Activated CD4-positive, alpha-beta memory T cell treated with anti-CD3 and anti-CD28 coated beads for 36 hours (primary cell): ENCODE measurements around the gene MYD88. TPM values are rescaled to one million over a fixed set of nuclear protein-coding genes. Genes with fewer than 3 reads are reported as not detected.

Experiments used
- CTCF ChIA-PET: fragments of 350-600 bp; sonication (Branson Sonifier 250); formaldehyde crosslinking; loops from one replicate; lab custom pipeline; 2021; ENCODE audit warnings: antibody characterized with exemption, inconsistent platforms; lab: Charles Lee
- POLR2A ChIA-PET: fragments of 350-600 bp; sonication (Branson Sonifier 250); formaldehyde crosslinking; loops from one replicate; lab custom pipeline; 2021; ENCODE audit warnings: antibody characterized with exemption; lab: Charles Lee
- DNase-seq: peaks from one replicate; pipeline ENCODE4 v3.0.0-alpha.2; 2020
- H3K27ac Mint-ChIP-seq: one replicate; pipeline ENCODE4 v1.8.0; 2021; ENCODE audit warnings: mixed read lengths
- H3K27me3 Mint-ChIP-seq: one replicate; pipeline ENCODE4 v1.8.0; 2021; ENCODE audit warnings: mixed read lengths
- H3K36me3 Mint-ChIP-seq: one replicate; pipeline ENCODE4 v1.8.0; 2021; ENCODE audit warnings: mixed read lengths
- H3K4me1 Mint-ChIP-seq: one replicate; pipeline ENCODE4 v1.8.0; 2021; ENCODE audit warnings: low read depth, mixed read lengths
- H3K4me3 Mint-ChIP-seq: one replicate; pipeline ENCODE4 v1.8.0; 2021; ENCODE audit warnings: mild to moderate bottlenecking, mixed read lengths
- H3K9me3 Mint-ChIP-seq: one replicate; pipeline ENCODE4 v1.8.0; 2021; ENCODE audit warnings: mixed read lengths
- intact Hi-C: fragments of 100-400 bp; cut with micrococcal nuclease; formaldehyde crosslinking; loops from one replicate; pipeline ENCODE4 v1.15.1; 2023
- total RNA-seq, 2 experiments: library from RNA; stranded (reverse); gene quantifications; one replicate each; pipeline ENCODE4 v1.2.3, GENCODE V29; 2021

The MYD88 gene
- total RNA-seq, 2 experiments from 2014 or later: 32.3 to 34.8 TPM

- Mint-ChIP-seq H3K9me3 (peaks cover 11% of the 10 kb centered on the region), H3K4me1 (no peaks in the 10 kb centered on the region), H3K27ac (no peak overlapping the region), H3K36me3 (peaks cover 9% of the 10 kb centered on the region), H3K4me3 (no peak overlapping the region), H3K27me3 (no peaks in the 10 kb centered on the region)
- ChIA-PET CTCF (no interaction called here), POLR2A (no interaction called here)
- DNase-seq: no peak
- intact Hi-C loops: no loop called here
These were observed 32.9 kb upstream of the MYD88 start for GRCh38 chr3:38105525-38105924.

- Mint-ChIP-seq H3K4me3 (no peak overlapping the region), H3K4me1 (no peaks in the 10 kb centered on the region), H3K9me3 (peaks cover 11% of the 10 kb centered on the region), H3K27ac (no peak overlapping the region), H3K36me3 (peaks cover 9% of the 10 kb centered on the region), H3K27me3 (no peaks in the 10 kb centered on the region)
- CTCF ChIA-PET: interaction anchor here (1.3 kb wide), 1 partner anchor 9 kb away, joined by 3 read pairs; no protein-coding TSS in a partner anchor
- intact Hi-C loops: no loop called here
- no peak for DNase-seq
- POLR2A ChIA-PET: no interaction called here
These were observed 30.4 kb upstream of the MYD88 start for GRCh38 chr3:38107911-38108648.

- Mint-ChIP-seq H3K4me3 (no peak overlapping the region), H3K27ac (no peak overlapping the region), H3K27me3 (no peaks in the 10 kb centered on the region), H3K4me1 (no peaks in the 10 kb centered on the region), H3K9me3 (peaks cover 11% of the 10 kb centered on the region), H3K36me3 (peaks cover 9% of the 10 kb centered on the region)
- no peak for DNase-seq
- intact Hi-C loops: no loop called here
- POLR2A ChIA-PET: no interaction called here
- CTCF ChIA-PET: interaction anchor here (1.0 to 1.3 kb wide), 2 partner anchors 8 to 9 kb away, joined by 3 read pairs; no protein-coding TSS in a partner anchor
These were observed 29.5 kb upstream of the MYD88 start for GRCh38 chr3:38108649-38109579.

- Mint-ChIP-seq H3K36me3 (peaks cover 6% of the 10 kb centered on the region), H3K27ac (no peak overlapping the region), H3K4me3 (no peak overlapping the region), H3K9me3 (peaks cover 8% of the 10 kb centered on the region), H3K4me1 (no peaks in the 10 kb centered on the region), H3K27me3 (no peaks in the 10 kb centered on the region)
- ChIA-PET POLR2A (no interaction called here), CTCF (interaction anchor here (1.0 kb wide), 1 partner anchor 8 kb away, joined by 3 read pairs; no protein-coding TSS in a partner anchor)
- intact Hi-C loops: loop anchor here (10.0 kb wide), 1 partner anchor 135 kb away; no protein-coding TSS in a partner anchor
- no peak for DNase-seq
These were observed 28.7 kb upstream of the MYD88 start for GRCh38 chr3:38109580-38110313.

GRCh38 chr3:38110314-38111050, 28.0 kb upstream of the MYD88 start:
- H3K27me3 Mint-ChIP-seq: no peaks in the 10 kb centered on the region
- ChIA-PET POLR2A (no interaction called here), CTCF (no interaction called here)
- no peak overlapping the region for H3K4me3 Mint-ChIP-seq
- intact Hi-C loops: loop anchor here (10.0 kb wide), 1 partner anchor 136 kb away; no protein-coding TSS in a partner anchor
- H3K9me3 Mint-ChIP-seq: peaks cover 3% of the 10 kb centered on the region
- no peak overlapping the region for H3K27ac Mint-ChIP-seq
- peaks cover 3% of the 10 kb centered on the region for H3K36me3 Mint-ChIP-seq
- DNase-seq: no peak
- H3K4me1 Mint-ChIP-seq: no peaks in the 10 kb centered on the region

- no peaks in the 10 kb centered on the region for H3K9me3 Mint-ChIP-seq
- H3K27me3 Mint-ChIP-seq: no peaks in the 10 kb centered on the region
- CTCF ChIA-PET: no interaction called here
- H3K27ac Mint-ChIP-seq: no peak overlapping the region
- POLR2A ChIA-PET: no interaction called here
- no peak for DNase-seq
- no peak overlapping the region for H3K4me3 Mint-ChIP-seq
- no peaks in the 10 kb centered on the region for H3K36me3 Mint-ChIP-seq
- H3K4me1 Mint-ChIP-seq: no peaks in the 10 kb centered on the region
- intact Hi-C loops: loop anchor here (10.0 kb wide), 1 partner anchor 136 kb away; no protein-coding TSS in a partner anchor
These were observed 27.3 kb upstream of the MYD88 start for GRCh38 chr3:38111201-38111600.

GRCh38 chr3:38111696-38112377, 26.6 kb upstream of the MYD88 start:
- ChIA-PET CTCF (no interaction called here), POLR2A (no interaction called here)
- intact Hi-C loops: loop anchor here (10.0 kb wide), 1 partner anchor 137 kb away; no protein-coding TSS in a partner anchor
- H3K27ac Mint-ChIP-seq: no peak overlapping the region
- H3K4me3 Mint-ChIP-seq: no peak overlapping the region
- no peaks in the 10 kb centered on the region for H3K4me1 Mint-ChIP-seq
- H3K27me3 Mint-ChIP-seq: no peaks in the 10 kb centered on the region
- DNase-seq: peak; percentile 4
- no peaks in the 10 kb centered on the region for H3K36me3 Mint-ChIP-seq
- H3K9me3 Mint-ChIP-seq: no peaks in the 10 kb centered on the region

GRCh38 chr3:38112378-38112761, 26.1 kb upstream of the MYD88 start:
- DNase-seq: no peak
- CTCF ChIA-PET: no interaction called here
- intact Hi-C loops: loop anchor here (10.0 kb wide), 1 partner anchor 138 kb away; no protein-coding TSS in a partner anchor
- POLR2A ChIA-PET: no interaction called here
- Mint-ChIP-seq H3K27me3 (no peaks in the 10 kb centered on the region), H3K27ac (no peak overlapping the region), H3K4me3 (no peak overlapping the region), H3K36me3 (no peaks in the 10 kb centered on the region), H3K4me1 (no peaks in the 10 kb centered on the region), H3K9me3 (no peaks in the 10 kb centered on the region)

- DNase-seq: peak; percentile 7
- H3K9me3 Mint-ChIP-seq: no peaks in the 10 kb centered on the region
- H3K27me3 Mint-ChIP-seq: no peaks in the 10 kb centered on the region
- no peak overlapping the region for H3K27ac Mint-ChIP-seq
- ChIA-PET CTCF (no interaction called here), POLR2A (no interaction called here)
- H3K36me3 Mint-ChIP-seq: no peaks in the 10 kb centered on the region
- intact Hi-C loops: loop anchor here (10.0 kb wide), 1 partner anchor 139 kb away; no protein-coding TSS in a partner anchor
- H3K4me1 Mint-ChIP-seq: no peaks in the 10 kb centered on the region
- H3K4me3 Mint-ChIP-seq: no peak overlapping the region
These were observed 24.2 kb upstream of the MYD88 start for GRCh38 chr3:38114052-38114874.
